Adipocyte (in vitro differentiated cells): ENCODE data around the gene RPL37A.
A peak's percentile ranks its signal among the peaks of the same experiment; 100 is the strongest.

Experiments
- DNase-seq: peaks from one replicate; pipeline ENCODE4 v3.0.0-alpha.2; 2015; ENCODE audit warnings: low read depth
- H3K27me3 ChIP-seq: replicated peaks from 2 replicates; pipeline ENCODE4 v1.7.0; 2013; ENCODE audit warnings: mild to moderate bottlenecking, low read length, moderate library complexity; ENCODE audit not compliant: control insufficient read depth, insufficient read depth
- H3K36me3 ChIP-seq: 2 replicates; pipeline ENCODE4 v1.7.0; 2013; ENCODE audit warnings: low read length, mild to moderate bottlenecking, moderate library complexity; ENCODE audit not compliant: control insufficient read depth, insufficient read depth, severe bottlenecking
- H3K4me1 ChIP-seq: 2 replicates; pipeline ENCODE4 v1.7.0; 2013; ENCODE audit warnings: mild to moderate bottlenecking, low read length, moderate library complexity; ENCODE audit not compliant: control insufficient read depth, insufficient read depth
- H3K4me3 ChIP-seq: 2 replicates; pipeline ENCODE4 v1.7.0; 2013; ENCODE audit warnings: mild to moderate bottlenecking, low read length, moderate library complexity
- H3K9ac ChIP-seq: 2 replicates; pipeline ENCODE4 v1.7.0; 2013; ENCODE audit warnings: mild to moderate bottlenecking, low read length, moderate library complexity
- H3K9me3 ChIP-seq: 2 replicates; pipeline ENCODE4 v1.7.0; 2013; ENCODE audit warnings: mild to moderate bottlenecking, low read length, moderate library complexity; ENCODE audit not compliant: control insufficient read depth

The RPL37A gene

DNA sequence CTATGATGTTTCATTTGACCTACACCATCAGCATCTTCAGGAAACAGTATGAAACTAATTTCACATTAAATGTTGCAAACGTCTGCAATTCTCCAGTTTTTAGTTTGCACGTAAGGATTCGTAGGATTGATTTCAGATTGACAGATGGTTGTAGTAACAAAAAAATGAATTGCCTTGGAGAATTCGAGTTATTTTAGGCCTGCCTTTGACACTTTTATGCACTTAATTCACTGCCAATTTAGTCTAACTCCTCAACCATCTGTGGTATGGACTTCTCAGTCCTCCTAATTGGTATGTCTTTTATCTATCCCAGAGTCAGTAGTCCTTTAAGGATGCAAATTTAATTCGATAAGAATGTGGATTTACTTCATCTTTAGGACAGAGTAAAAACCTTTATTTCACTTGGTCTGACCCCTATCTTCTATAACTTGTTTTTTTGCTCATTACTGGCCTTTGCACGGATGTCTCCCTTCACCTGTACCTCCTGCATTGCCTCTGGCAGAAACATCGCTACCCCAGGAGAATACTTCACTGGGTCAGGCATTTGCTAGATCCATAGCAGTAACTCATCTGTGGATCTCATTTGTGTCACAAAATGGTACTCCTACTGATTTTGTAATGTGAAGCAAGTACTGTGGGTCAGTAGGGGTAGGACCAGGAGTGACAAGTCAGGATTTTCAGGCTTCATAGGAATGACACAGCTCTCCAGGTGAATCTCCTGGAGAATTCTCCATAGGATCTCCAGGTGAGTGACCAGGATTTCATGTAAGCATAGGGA is 3.9 kb downstream of the RPL37A start:
- H3K36me3 ChIP-seq = peaks cover 77% of the 10 kb centered on the region
- DNase-seq = no peak
- H3K4me3 ChIP-seq = no peak overlapping the region
- peak overlapping the region; percentile 10 for H3K9ac ChIP-seq
- H3K27me3 ChIP-seq = no peaks in the 10 kb centered on the region
- H3K4me1 ChIP-seq = peaks cover 47% of the 10 kb centered on the region
- no peaks in the 10 kb centered on the region for H3K9me3 ChIP-seq

GRCh38 chr2:216503159-216503629 is 4.5 kb downstream of the RPL37A start:
- H3K4me3 ChIP-seq = no peak overlapping the region
- H3K9ac ChIP-seq = no peak overlapping the region
- H3K4me1 ChIP-seq = peaks cover 46% of the 10 kb centered on the region
- no peak for DNase-seq
- H3K27me3 ChIP-seq = no peaks in the 10 kb centered on the region
- no peaks in the 10 kb centered on the region for H3K9me3 ChIP-seq
- H3K36me3 ChIP-seq = peaks cover 77% of the 10 kb centered on the region

- no peaks in the 10 kb centered on the region for H3K27me3 ChIP-seq
- H3K4me1 ChIP-seq = peaks cover 46% of the 10 kb centered on the region
- no peak overlapping the region for H3K9ac ChIP-seq
- no peak overlapping the region for H3K4me3 ChIP-seq
- no peak for DNase-seq
- H3K9me3 ChIP-seq = no peaks in the 10 kb centered on the region
- H3K36me3 ChIP-seq = peaks cover 77% of the 10 kb centered on the region
These were observed 5.2 kb downstream of the RPL37A start for GRCh38 chr2:216503697-216504375.

DNA sequence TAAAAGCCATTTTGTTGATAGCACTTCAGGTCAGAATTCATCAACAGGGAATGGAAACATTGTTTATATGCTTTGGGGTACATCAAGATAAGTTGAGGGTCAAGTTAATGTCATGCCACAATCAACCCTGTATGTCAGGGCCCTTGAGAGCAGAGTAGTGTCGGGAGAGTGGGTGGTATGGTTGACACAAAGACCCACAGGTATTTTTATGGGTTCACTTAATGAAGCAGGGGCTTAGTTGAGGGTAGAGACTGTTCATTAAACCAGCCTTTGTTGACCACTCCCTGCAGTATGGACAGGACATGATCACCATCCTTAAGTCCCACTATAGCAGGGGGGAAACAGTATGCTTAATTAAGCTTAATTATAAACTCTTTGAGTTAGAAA is 5.7 kb downstream of the RPL37A start:
- Histone ChIP-seq H3K36me3 (peaks cover 81% of the 10 kb centered on the region), H3K9ac (no peak overlapping the region), H3K27me3 (no peaks in the 10 kb centered on the region), H3K4me3 (no peak overlapping the region), H3K4me1 (peaks cover 46% of the 10 kb centered on the region), H3K9me3 (no peaks in the 10 kb centered on the region)
- DNase-seq = no peak

GRCh38 chr2:216505133-216506106 is 6.8 kb downstream of the RPL37A start:
- no peak overlapping the region for H3K9ac ChIP-seq
- peaks cover 72% of the 10 kb centered on the region for H3K36me3 ChIP-seq
- no peaks in the 10 kb centered on the region for H3K9me3 ChIP-seq
- H3K27me3 ChIP-seq = no peaks in the 10 kb centered on the region
- no peak overlapping the region for H3K4me3 ChIP-seq
- peaks cover 41% of the 10 kb centered on the region for H3K4me1 ChIP-seq
- DNase-seq = no peak

DNA sequence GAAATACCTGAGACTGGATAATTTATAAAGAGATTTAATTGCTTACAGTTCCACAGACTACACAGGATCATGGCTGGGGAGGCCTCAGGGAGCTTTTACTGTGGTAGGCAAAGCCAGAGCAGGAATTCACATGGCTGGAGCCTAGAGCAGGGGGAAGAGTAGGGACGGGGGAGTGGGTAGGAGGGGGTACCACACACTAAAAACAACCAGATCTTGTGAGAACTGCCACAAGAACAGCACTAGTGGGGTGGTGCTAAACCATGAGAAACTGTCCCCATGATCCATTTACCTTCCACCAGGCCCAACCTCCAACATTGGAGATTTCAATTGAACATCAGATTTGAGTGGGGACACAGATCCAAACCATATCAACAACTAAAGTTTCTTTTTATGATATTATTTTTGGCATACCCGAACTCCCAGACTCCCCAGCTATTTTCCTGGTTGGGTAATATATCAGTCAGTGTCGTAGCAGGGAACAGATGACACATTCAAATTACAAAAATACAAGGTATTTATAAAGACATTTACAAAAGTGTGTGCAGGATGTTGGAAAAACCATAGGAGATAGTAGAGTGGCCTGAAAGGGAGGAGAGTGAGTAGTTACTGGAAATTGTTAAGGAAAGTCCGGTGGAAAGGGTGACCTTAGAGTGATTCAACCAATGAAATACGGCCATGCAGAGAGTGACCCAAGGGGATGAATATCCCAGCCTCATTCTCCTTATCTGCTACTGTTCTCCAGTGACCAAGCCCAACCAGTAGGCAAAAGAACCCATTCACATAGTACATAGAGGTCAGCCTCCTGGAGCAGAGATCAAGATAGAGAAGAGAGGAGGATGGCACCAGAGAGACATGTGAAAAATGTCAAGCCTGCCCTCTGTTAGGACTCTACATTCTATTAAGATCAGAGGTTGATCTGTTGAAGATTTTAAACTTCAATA is 8.8 kb downstream of the RPL37A start:
- DNase-seq = no peak
- peaks cover 52% of the 10 kb centered on the region for H3K36me3 ChIP-seq

GRCh38 chr2:216508229-216508628 is 9.6 kb downstream of the RPL37A start:
- Histone ChIP-seq H3K27me3 (no peaks in the 10 kb centered on the region), H3K4me1 (peaks cover 29% of the 10 kb centered on the region), H3K9ac (no peak overlapping the region), H3K4me3 (no peak overlapping the region), H3K9me3 (no peaks in the 10 kb centered on the region), H3K36me3 (peaks cover 44% of the 10 kb centered on the region)
- no peak for DNase-seq

More for the DNA sequence above, 8.8 kb downstream of the RPL37A start:
- no peak overlapping the region for H3K4me3 ChIP-seq
- H3K4me1 ChIP-seq = peaks cover 36% of the 10 kb centered on the region
- no peak overlapping the region for H3K9ac ChIP-seq
- no peaks in the 10 kb centered on the region for H3K9me3 ChIP-seq
- no peaks in the 10 kb centered on the region for H3K27me3 ChIP-seq

GRCh38 chr2:216516730-216517350 is 18.2 kb downstream of the RPL37A start:
- Histone ChIP-seq H3K4me1 (peaks cover 10% of the 10 kb centered on the region), H3K36me3 (no peaks in the 10 kb centered on the region), H3K9ac (no peak overlapping the region), H3K4me3 (no peak overlapping the region), H3K27me3 (no peaks in the 10 kb centered on the region), H3K9me3 (no peaks in the 10 kb centered on the region)
- DNase-seq = peak; percentile 88

GRCh38 chr2:216517447-216518225 is 19.0 kb downstream of the RPL37A start:
- Histone ChIP-seq H3K9ac (no peak overlapping the region), H3K9me3 (no peaks in the 10 kb centered on the region), H3K4me1 (peaks cover 10% of the 10 kb centered on the region), H3K4me3 (no peak overlapping the region), H3K27me3 (no peaks in the 10 kb centered on the region), H3K36me3 (no peaks in the 10 kb centered on the region)
- no peak for DNase-seq
